OCI-LY3 (cell line): ENCODE results near the gene ADAM33.

Experiments used
- H2AFZ ChIP-seq: fragments of 200-600, 300-600 bp; shearing (Covaris generic); 2 replicates; pipeline ENCODE4 v1.6.0; 2014; ENCODE audit warnings: antibody characterized with exemption, low read depth, low read length
- H3K27ac ChIP-seq: fragments of 200-600, 300-600 bp; sonication (generic); 2 replicates; pipeline ENCODE4 v1.5.1; 2014; ENCODE audit warnings: mild to moderate bottlenecking, low read length, moderate library complexity, mixed read lengths
- H3K27me3 ChIP-seq: fragments of 200-600, 300-600 bp; sonication (generic); 2 replicates; pipeline ENCODE4 v1.6.1; 2014; ENCODE audit warnings: low read depth, low read length, mixed read lengths
- H3K36me3 ChIP-seq: fragments of 200-600, 300-600 bp; sonication (generic); replicated peaks from 2 replicates; pipeline ENCODE3; 2014; ENCODE audit warnings: low read depth, low read length, mixed read lengths
- H3K4me1 ChIP-seq: fragments of 300-600, 200-600 bp; sonication (generic); 2 replicates; pipeline ENCODE4 v1.6.1; 2014; ENCODE audit warnings: low read length, mixed read lengths
- H3K4me2 ChIP-seq: fragments of 200-600, 300-600 bp; sonication (generic); 2 replicates; pipeline ENCODE4 v1.6.1; 2014; ENCODE audit warnings: low read length, mixed read lengths
- H3K4me3 ChIP-seq: fragments of 300-600, 200-600 bp; sonication (generic); 2 replicates; pipeline ENCODE4 v1.5.1; 2014; ENCODE audit warnings: antibody characterized with exemption, mild to moderate bottlenecking, low read length, moderate library complexity
- H3K79me2 ChIP-seq: fragments of 300-600, 200-600 bp; shearing (Covaris generic); 2 replicates; pipeline ENCODE4 v1.6.1; 2014; ENCODE audit warnings: mild to moderate bottlenecking, low read length, mixed read lengths
- H3K9ac ChIP-seq: fragments of 300-600, 200-600 bp; shearing (Covaris generic); 2 replicates; pipeline ENCODE4 v1.6.0; 2014; ENCODE audit warnings: mild to moderate bottlenecking, low read length, moderate library complexity
- H3K9me3 ChIP-seq: fragments of 200-600, 300-600 bp; shearing (Covaris generic); 2 replicates; pipeline ENCODE4 v1.6.1; 2014; ENCODE audit warnings: low read length, mixed read lengths; ENCODE audit not compliant: insufficient read depth
- H4K20me1 ChIP-seq: fragments of 200-600, 300-600 bp; sonication (generic); 2 replicates; pipeline ENCODE4 v1.6.1; 2016; ENCODE audit warnings: low read length, mixed read lengths; ENCODE audit not compliant: insufficient read depth
- EZH2phosphoT487 ChIP-seq: fragments of 200-600 bp; shearing (Covaris generic); IDR thresholded peaks from 2 replicates; pipeline ENCODE4 v1.6.1; 2018; ENCODE audit warnings: antibody characterized with exemption, mixed run types, low read depth
- TF ChIP-seq, protein P1 (sequence below): fragments of 200-600, 300-600 bp; sonication (generic); IDR thresholded peaks from 2 replicates; pipeline ENCODE4 v1.5.1; 2014; ENCODE audit warnings: antibody characterized with exemption, low read length, low read depth

ADAM33 gene

GRCh38 chr20:3729378-3729777 is 47.6 kb upstream of the ADAM33 start:
- Histone ChIP-seq H3K36me3 (no peaks in the 10 kb centered on the region), H3K4me2 (no peak overlapping the region), H2AFZ (no peak overlapping the region), H3K9me3 (no peaks in the 10 kb centered on the region), H3K79me2 (no peaks in the 10 kb centered on the region), H4K20me1 (no peaks in the 10 kb centered on the region), H3K9ac (no peak overlapping the region), H3K4me1 (no peaks in the 10 kb centered on the region; the same call in 1 of the 2 replicates), H3K27ac (no peak overlapping the region), H3K4me3 (no peak overlapping the region), H3K27me3 (peaks cover 20% of the 10 kb centered on the region)
- TF ChIP-seq EZH2phosphoT487: no peak
- TF ChIP-seq, protein P1, sequence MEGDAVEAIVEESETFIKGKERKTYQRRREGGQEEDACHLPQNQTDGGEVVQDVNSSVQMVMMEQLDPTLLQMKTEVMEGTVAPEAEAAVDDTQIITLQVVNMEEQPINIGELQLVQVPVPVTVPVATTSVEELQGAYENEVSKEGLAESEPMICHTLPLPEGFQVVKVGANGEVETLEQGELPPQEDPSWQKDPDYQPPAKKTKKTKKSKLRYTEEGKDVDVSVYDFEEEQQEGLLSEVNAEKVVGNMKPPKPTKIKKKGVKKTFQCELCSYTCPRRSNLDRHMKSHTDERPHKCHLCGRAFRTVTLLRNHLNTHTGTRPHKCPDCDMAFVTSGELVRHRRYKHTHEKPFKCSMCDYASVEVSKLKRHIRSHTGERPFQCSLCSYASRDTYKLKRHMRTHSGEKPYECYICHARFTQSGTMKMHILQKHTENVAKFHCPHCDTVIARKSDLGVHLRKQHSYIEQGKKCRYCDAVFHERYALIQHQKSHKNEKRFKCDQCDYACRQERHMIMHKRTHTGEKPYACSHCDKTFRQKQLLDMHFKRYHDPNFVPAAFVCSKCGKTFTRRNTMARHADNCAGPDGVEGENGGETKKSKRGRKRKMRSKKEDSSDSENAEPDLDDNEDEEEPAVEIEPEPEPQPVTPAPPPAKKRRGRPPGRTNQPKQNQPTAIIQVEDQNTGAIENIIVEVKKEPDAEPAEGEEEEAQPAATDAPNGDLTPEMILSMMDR: no peak

- H2AFZ ChIP-seq: no peak overlapping the region
- no peaks in the 10 kb centered on the region for H3K9me3 ChIP-seq
- no peaks in the 10 kb centered on the region for H3K36me3 ChIP-seq
- peaks cover 20% of the 10 kb centered on the region for H3K27me3 ChIP-seq
- TF ChIP-seq, protein P1: no peak
- TF ChIP-seq EZH2phosphoT487: no peak
- H3K4me1 ChIP-seq: no peaks in the 10 kb centered on the region; the same call in 1 of the 2 replicates
- H3K79me2 ChIP-seq: no peaks in the 10 kb centered on the region
- no peaks in the 10 kb centered on the region for H4K20me1 ChIP-seq
- no peak overlapping the region for H3K4me2 ChIP-seq
- no peak overlapping the region for H3K27ac ChIP-seq
- H3K4me3 ChIP-seq: no peak overlapping the region
- no peak overlapping the region for H3K9ac ChIP-seq
Observed at GRCh38 chr20:3728876-3729275, 47.1 kb upstream of the ADAM33 start.

GRCh38 chr20:3728354-3728753 is 46.5 kb upstream of the ADAM33 start:
- H3K4me1 ChIP-seq: no peaks in the 10 kb centered on the region; the same call in 1 of the 2 replicates
- H4K20me1 ChIP-seq: no peaks in the 10 kb centered on the region
- H3K79me2 ChIP-seq: no peaks in the 10 kb centered on the region
- H3K4me3 ChIP-seq: no peak overlapping the region
- peaks cover 20% of the 10 kb centered on the region for H3K27me3 ChIP-seq
- no peak overlapping the region for H3K9ac ChIP-seq
- H3K4me2 ChIP-seq: no peak overlapping the region
- no peaks in the 10 kb centered on the region for H3K9me3 ChIP-seq
- H3K27ac ChIP-seq: no peak overlapping the region
- TF ChIP-seq EZH2phosphoT487: no peak
- TF ChIP-seq, protein P1: no peak
- H2AFZ ChIP-seq: no peak overlapping the region
- H3K36me3 ChIP-seq: no peaks in the 10 kb centered on the region

GRCh38 chr20:3727401-3728021 is 45.7 kb upstream of the ADAM33 start:
- Histone ChIP-seq H3K27me3 (peaks cover 20% of the 10 kb centered on the region), H3K27ac (no peak overlapping the region), H4K20me1 (no peaks in the 10 kb centered on the region), H2AFZ (no peak overlapping the region), H3K36me3 (no peaks in the 10 kb centered on the region), H3K79me2 (no peaks in the 10 kb centered on the region), H3K4me3 (no peak overlapping the region), H3K4me2 (no peak overlapping the region), H3K4me1 (no peaks in the 10 kb centered on the region; the same call in 1 of the 2 replicates), H3K9ac (no peak overlapping the region), H3K9me3 (no peaks in the 10 kb centered on the region)
- TF ChIP-seq EZH2phosphoT487: no peak
- TF ChIP-seq, protein P1: no peak
